Inferior parietal cortex (tissue), 1 donor: Measurements from ENCODE around the gene ADAT1.

Experiments
- DNase-seq: peaks from one replicate; pipeline ENCODE4 v3.0.0-alpha.2; 2016; ENCODE audit errors: extremely low spot score

Gene ADAT1

DNA sequence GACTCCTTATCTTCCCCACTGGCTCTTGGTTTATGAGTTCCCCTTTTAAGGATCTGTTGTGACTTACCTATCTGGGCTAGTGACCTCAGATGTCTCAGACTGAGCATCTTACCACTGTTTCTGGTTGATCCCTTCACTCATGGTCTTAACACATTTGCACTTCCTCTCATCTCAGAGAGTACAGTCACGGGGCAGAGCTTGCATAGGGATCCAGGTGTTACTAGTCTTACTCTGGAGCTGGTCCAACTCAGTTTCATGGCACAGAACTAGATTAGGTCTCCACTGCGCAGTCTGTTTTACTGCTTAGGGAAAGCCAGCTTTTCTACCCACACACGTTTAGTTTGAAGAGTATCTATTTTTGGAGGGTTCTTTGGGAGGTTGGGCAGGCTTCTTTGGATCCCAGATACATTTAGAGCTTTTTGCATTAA lies 46.7 kb downstream of the ADAT1 start:
- DNase-seq, result no peak

- DNase-seq, result no peak
Measured at GRCh38 chr16:75575958-75576357, 47.1 kb downstream of the ADAT1 start.

DNA sequence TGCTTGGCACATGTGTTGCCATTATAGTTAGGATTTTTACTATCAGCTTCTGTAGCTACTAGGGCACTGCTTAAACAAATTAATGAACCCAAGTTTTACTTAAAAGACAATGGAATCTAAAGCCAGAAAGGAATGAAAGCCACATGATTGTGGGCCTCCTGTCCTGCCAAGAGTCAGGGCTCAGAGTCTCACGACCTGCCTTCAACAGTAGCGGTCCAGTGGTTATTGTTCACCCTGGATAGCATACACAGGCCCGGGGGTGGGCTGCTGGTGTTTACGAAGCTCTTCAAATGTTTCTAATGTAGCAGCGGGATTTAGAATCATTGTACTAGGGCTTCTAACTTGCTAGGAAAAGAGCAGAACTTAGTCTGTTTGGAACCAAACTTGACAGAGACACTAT lies 49.1 kb downstream of the ADAT1 start:
- no peak for DNase-seq

GRCh38 chr16:75572864-75573542 lies 50.1 kb downstream of the ADAT1 start:
- no peak for DNase-seq

GRCh38 chr16:75570396-75571065 lies 52.5 kb downstream of the ADAT1 start:
- no peak for DNase-seq

GRCh38 chr16:75567911-75568310 lies 55.2 kb downstream of the ADAT1 start:
- DNase-seq, result no peak

DNA sequence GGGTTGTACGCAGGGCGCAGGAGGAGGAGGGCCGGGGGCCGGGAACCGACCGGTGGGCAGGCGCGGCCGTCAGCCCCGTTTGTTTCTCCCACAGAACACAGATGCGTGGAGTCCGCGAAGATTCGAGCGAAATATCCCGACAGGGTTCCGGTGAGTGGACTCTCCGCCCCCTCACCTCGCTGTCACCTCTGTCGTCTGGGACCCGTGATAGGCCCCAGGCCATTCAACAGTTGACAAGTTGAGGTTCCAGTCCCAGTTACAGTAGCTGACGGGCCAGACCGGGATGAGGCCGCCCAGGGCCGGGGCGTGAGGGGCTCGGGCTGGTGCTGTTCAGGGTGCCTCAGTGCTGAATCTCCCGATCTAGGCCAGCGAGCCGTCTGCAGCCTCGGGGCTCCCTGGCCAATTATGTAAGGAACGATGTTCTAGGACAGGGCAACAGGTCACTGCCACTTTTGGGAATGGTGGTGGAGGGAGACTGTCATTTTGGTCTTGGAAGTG lies 56.3 kb downstream of the ADAT1 start:
- DNase-seq, result no peak

- DNase-seq, result peak; percentile 88
Measured at GRCh38 chr16:75566040-75566757, 56.9 kb downstream of the ADAT1 start, which contains the start of gene GABARAPL2. GABARAPL2 (plus strand) TSS chr16:75566379; CDS start chr16:75566487, 108 bp downstream.

- DNase-seq, result no peak
Measured at GRCh38 chr16:75565640-75566039, 57.4 kb downstream of the ADAT1 start.

GRCh38 chr16:75559564-75560372 lies 63.3 kb downstream of the ADAT1 start:
- DNase-seq, result no peak

DNA sequence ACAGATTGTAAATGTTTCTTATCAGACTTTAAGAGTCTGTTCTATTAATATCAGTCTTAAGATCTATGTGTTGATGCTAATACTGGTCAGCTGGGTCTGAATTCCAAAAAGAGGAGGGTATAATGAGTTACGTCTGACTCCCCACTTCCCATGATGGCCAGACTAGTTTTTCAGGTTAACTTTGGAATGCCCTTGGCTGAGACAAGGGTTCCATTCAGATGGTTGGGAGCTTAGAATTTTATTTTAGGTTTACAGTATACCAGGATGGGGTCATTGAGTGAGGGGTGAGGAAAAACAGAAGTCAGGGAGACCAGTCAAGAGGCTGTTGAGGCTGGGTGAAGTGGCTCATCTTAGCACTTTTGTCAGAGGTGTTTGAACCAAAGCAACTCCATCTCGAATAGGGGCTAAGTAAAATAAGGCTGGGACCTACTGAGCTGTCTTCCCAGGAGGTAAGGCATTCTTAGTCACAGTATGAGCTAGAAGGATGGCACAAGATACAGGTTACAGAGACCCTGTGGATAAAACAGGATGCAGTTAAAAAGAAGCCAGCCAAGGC lies 64.2 kb downstream of the ADAT1 start:
- DNase-seq, result no peak

DNA sequence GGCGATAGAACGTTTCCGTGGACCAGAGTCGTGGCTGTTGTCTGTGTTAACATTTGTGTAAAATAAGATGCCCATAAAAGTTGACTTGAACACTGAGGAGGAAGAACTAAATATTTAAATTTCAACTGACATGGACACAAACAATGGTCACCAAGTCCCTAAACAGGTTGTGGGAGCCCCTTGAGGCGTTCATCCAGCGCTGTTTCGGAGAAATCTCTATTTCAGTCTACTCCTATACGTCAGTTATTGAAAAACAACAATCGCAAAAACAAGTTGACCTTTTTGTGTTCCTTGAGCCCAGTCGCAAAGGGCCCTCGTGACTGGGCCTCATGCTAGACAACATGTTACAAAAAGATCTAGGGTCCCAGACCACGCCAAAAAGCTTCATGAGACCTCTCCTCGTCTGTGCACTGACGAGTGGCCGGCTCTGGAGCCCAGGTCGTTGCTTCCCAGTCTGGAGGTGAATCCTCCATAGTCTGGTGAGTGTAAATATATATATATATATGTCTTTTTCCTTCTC lies 66.6 kb downstream of the ADAT1 start:
- no peak for DNase-seq

DNA sequence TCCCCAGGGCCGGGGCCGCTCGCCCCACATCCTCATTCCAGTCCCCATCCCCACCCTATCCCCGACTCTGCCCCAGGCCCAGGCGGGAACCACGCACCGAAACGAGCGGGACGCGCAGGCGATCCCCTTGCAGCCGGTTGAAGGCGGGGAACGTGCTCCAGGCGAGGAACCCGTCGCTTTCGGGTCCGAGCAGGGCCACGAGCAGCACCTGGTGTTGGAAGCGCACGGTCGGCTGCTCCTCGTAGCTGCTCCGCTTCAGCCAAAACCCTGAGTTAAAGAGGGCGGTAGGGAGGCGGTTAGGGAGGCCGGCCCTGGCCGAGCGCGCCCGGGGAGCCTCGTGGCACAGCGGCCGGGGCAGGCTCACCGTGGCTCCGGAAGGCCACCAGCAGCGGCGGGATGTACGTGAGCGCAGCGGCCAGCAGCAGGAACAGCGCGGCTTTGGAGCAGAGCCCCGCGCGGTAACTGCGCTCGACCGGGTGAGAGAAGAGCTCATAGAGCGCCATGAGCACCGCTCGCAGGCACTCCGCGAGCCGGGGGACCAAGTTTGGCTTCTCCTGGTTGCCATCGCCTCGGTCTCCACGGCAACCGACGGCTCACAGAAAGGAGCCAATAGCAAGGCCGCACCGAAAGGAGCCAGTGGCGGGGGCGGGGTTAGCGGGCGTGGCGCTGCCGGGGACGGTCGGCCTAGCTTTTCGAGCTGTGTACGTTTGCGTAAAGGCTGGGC lies 67.2 kb downstream of the ADAT1 start, which contains the start of gene TMEM231:
Gene TMEM231, minus strand, starts transcription at position 546 of the 724 bp plus-strand sequence. Its CDS starts 43 bp downstream, at position 503.
- DNase-seq, result peak; percentile 93

- peak; percentile 87 for DNase-seq
Measured at GRCh38 chr16:75555213-75555706, 67.8 kb downstream of the ADAT1 start.

DNA sequence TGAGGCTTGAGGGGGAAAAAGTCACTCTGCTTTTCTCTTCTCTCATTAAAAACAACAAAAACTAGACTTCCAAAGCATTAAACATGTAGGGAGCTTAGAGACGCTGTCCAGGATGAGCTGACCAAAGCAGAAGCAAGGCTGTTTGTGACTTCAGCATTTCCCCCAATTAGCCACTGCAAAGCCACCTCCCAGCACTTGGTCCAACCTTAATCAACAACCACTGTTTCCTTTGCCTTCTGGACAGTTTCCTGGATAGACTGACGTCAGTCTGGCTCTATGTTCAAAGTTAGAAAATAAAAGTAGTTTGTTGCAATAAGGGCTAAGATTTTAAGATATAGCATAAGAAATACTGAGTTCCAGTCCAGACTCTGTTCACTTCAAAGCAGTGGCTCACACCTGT lies 70.1 kb downstream of the ADAT1 start:
- no peak for DNase-seq

- peak; percentile 72 for DNase-seq
Measured at GRCh38 chr16:75550211-75550662, 72.8 kb downstream of the ADAT1 start.
